Naive thymus-derived CD4-positive, alpha-beta T cell (primary cell): Measurements from ENCODE around the gene DCAKD. TPM values are rescaled to one million over a fixed set of nuclear protein-coding genes. Genes with fewer than 3 reads are reported as not detected.

Experiments
- ATAC-seq: fragments of 150-1000 bp; cut with Tn5 transposase; 2 replicates; pipeline ENCODE4 v1.10.0; 2021; ENCODE audit warnings: mild to moderate bottlenecking, moderate library complexity
- CTCF ChIA-PET: fragments of 350-600 bp; sonication (Branson Sonifier 250); formaldehyde crosslinking; loops from one replicate; lab custom pipeline; 2021; ENCODE audit warnings: antibody characterized with exemption; lab: Charles Lee
- POLR2A ChIA-PET: fragments of 350-600 bp; sonication (Branson Sonifier 250); formaldehyde crosslinking; loops from one replicate; lab custom pipeline; 2021; ENCODE audit warnings: antibody characterized with exemption, inconsistent platforms; lab: Charles Lee
- DNase-seq, 9 donors: peaks; one replicate each; pipeline versions ENCODE4 v3.0.0 to v3.0.0-alpha.2; 2020 to 2022; ENCODE audit warnings: mixed read lengths in 1 of 9
- H3K27ac ChIP-seq: one replicate; pipeline ENCODE4 v1.7.0; 2013; ENCODE audit warnings: mild to moderate bottlenecking, low read depth, low read length, moderate library complexity
- H3K27me3 ChIP-seq, 2 donors: one replicate each; pipeline ENCODE4 v1.7.0; 2013; ENCODE audit warnings: low read length in 2 of 2, mild to moderate bottlenecking in 2 of 2, moderate library complexity in 2 of 2; ENCODE audit not compliant: control insufficient read depth in 2 of 2, insufficient read depth in 2 of 2
- H3K36me3 ChIP-seq, 3 experiments: 1 replicate in 2 of 3; 2 replicates in 1 of 3; pipeline ENCODE4 v1.7.0; 2013; ENCODE audit warnings: low read length in 3 of 3, mild to moderate bottlenecking in 3 of 3, moderate library complexity in 1 of 3; ENCODE audit not compliant: insufficient read depth in 3 of 3, control insufficient read depth in 2 of 3
- H3K4me1 ChIP-seq, 2 donors: one replicate each; pipeline ENCODE4 v1.7.0; 2013; ENCODE audit warnings: low read length in 2 of 2, mild to moderate bottlenecking in 2 of 2, moderate library complexity in 1 of 2; ENCODE audit not compliant: control insufficient read depth in 2 of 2, insufficient read depth in 2 of 2
- H3K4me3 ChIP-seq: 2 replicates; pipeline ENCODE4 v1.7.0; 2013; ENCODE audit warnings: mild to moderate bottlenecking, low read length
- H3K9me3 ChIP-seq, 3 experiments: 1 replicate in 2 of 3; 2 replicates in 1 of 3; pipeline ENCODE4 v1.7.0; 2013; ENCODE audit warnings: low read length in 3 of 3; ENCODE audit not compliant: control insufficient read depth in 2 of 3
- H3K27ac Mint-ChIP-seq, 9 donors: one replicate each; pipeline ENCODE4 v1.8.0; 2020 to 2022; ENCODE audit warnings: mixed read lengths in 9 of 9, mild to moderate bottlenecking in 8 of 9, moderate library complexity in 5 of 9, inconsistent platforms in 2 of 9
- H3K27me3 Mint-ChIP-seq, 5 donors: one replicate each; pipeline ENCODE4 v1.8.0; 2021 to 2022; ENCODE audit warnings: mixed read lengths in 5 of 5, mild to moderate bottlenecking in 1 of 5
- H3K36me3 Mint-ChIP-seq, 5 donors: one replicate each; pipeline ENCODE4 v1.8.0; 2020 to 2022; ENCODE audit warnings: mixed read lengths in 5 of 5, mild to moderate bottlenecking in 3 of 5, inconsistent platforms in 1 of 5
- H3K4me1 Mint-ChIP-seq, 7 donors: one replicate each; pipeline ENCODE4 v1.8.0; 2020 to 2022; ENCODE audit warnings: mixed read lengths in 7 of 7, mild to moderate bottlenecking in 3 of 7, inconsistent platforms in 1 of 7
- H3K4me3 Mint-ChIP-seq, 10 donors: one replicate each; pipeline ENCODE4 v1.8.0; 2020 to 2022; ENCODE audit warnings: mild to moderate bottlenecking in 10 of 10, mixed read lengths in 10 of 10, moderate library complexity in 6 of 10, inconsistent platforms in 2 of 10
- H3K9me3 Mint-ChIP-seq, 11 donors: one replicate each; pipeline ENCODE4 v1.8.0; 2020 to 2022; ENCODE audit warnings: mixed read lengths in 11 of 11, mild to moderate bottlenecking in 4 of 11, inconsistent platforms in 1 of 11, moderate library complexity in 1 of 11
- intact Hi-C, 2 donors: fragments of 100-400 bp; cut with micrococcal nuclease; formaldehyde crosslinking; loops; one replicate each; pipeline ENCODE4 v1.15.1; 2023
- polyA plus RNA-seq, 2 donors: library from polyadenylated mRNA; unstranded; fragments of 300-500 nt; fragmentation: Illumina TruSeq; gene quantifications; one replicate each; pipeline ENCODE4 v1.2.3, GENCODE V29; 2021
- total RNA-seq, 6 experiments: library from RNA in 5 of 6; stranded (reverse) in 5 of 6; gene quantifications; 1 replicate in 5 of 6; 2 replicates in 1 of 6; pipeline ENCODE4 v1.2.3 and lab custom pipeline; 2021 to 2026

DCAKD gene
- total and polyA plus RNA-seq, 7 experiments from 2014 or later = 14.2 to 36.8 (median 27.6) TPM

- ChIA-PET POLR2A (interaction anchor here (1.0 kb wide), 1 partner anchor 20 kb away, joined by 4 read pairs; no protein-coding TSS in a partner anchor), CTCF (no interaction called here)
- Mint-ChIP-seq H3K9me3 (peaks cover 0 to 2% (median 0%) of the 10 kb centered on the region in 11 donors), H3K4me1 (peaks cover 12 to 35% (median 28%) of the 10 kb centered on the region in 7 donors), H3K36me3 (peaks cover 0 to 27% (median 9%) of the 10 kb centered on the region in 5 donors), H3K27ac (no peak overlapping the region), H3K4me3 (no peak overlapping the region), H3K27me3 (no peaks in the 10 kb centered on the region)
- DNase-seq = no peak
- H3K27ac ChIP-seq = no peak overlapping the region
- H3K9me3 ChIP-seq = no peaks in the 10 kb centered on the region
- H3K27me3 ChIP-seq = no peaks in the 10 kb centered on the region
- ATAC-seq = no peak
- H3K36me3 ChIP-seq = peaks cover 0 to 30% (median 4%) of the 10 kb centered on the region in 3 experiments
- intact Hi-C loops = no loop called here
- no peaks in the 10 kb centered on the region for H3K4me1 ChIP-seq
- no peak overlapping the region for H3K4me3 ChIP-seq
Measured at GRCh38 chr17:45070809-45071208, 19.4 kb upstream of the DCAKD start.

- Mint-ChIP-seq H3K4me3 (no peak overlapping the region), H3K36me3 (peaks cover 0 to 27% (median 9%) of the 10 kb centered on the region in 5 donors), H3K4me1 (peaks cover 13 to 40% (median 32%) of the 10 kb centered on the region in 7 donors), H3K9me3 (peaks cover 0 to 2% (median 0%) of the 10 kb centered on the region in 11 donors), H3K27ac (no peak overlapping the region), H3K27me3 (no peaks in the 10 kb centered on the region)
- Histone ChIP-seq H3K9me3 (no peaks in the 10 kb centered on the region), H3K36me3 (peaks cover 0 to 25% (median 4%) of the 10 kb centered on the region in 3 experiments), H3K4me3 (no peak overlapping the region), H3K4me1 (no peaks in the 10 kb centered on the region), H3K27ac (no peak overlapping the region), H3K27me3 (no peaks in the 10 kb centered on the region)
- DNase-seq (no peak), ATAC-seq (no peak)
- CTCF ChIA-PET = interaction anchor here (0.7 kb wide), 1 partner anchor 34 kb away, joined by 4 read pairs; no protein-coding TSS in a partner anchor
- POLR2A ChIA-PET = no interaction called here
- intact Hi-C loops = no loop called here
Measured at GRCh38 chr17:45070001-45070400, 18.6 kb upstream of the DCAKD start.

- intact Hi-C loops = no loop called here
- DNase-seq (no peak), ATAC-seq (no peak)
- no peaks in the 10 kb centered on the region for H3K27me3 Mint-ChIP-seq
- Histone ChIP-seq H3K4me1 (peaks cover 1 to 5% of the 10 kb centered on the region in 2 donors), H3K9me3 (no peaks in the 10 kb centered on the region), H3K27ac (no peak overlapping the region), H3K36me3 (peaks cover 0 to 14% (median 4%) of the 10 kb centered on the region in 3 experiments), H3K27me3 (no peaks in the 10 kb centered on the region), H3K4me3 (no peak overlapping the region)
- H3K27ac Mint-ChIP-seq = peak overlapping the region in 4 of 9 donors; percentile 10 to 42 (median 17)
- peak overlapping the region in 1 of 10 donors; percentile 7 for H3K4me3 Mint-ChIP-seq
- H3K36me3 Mint-ChIP-seq = peaks cover 0 to 22% (median 9%) of the 10 kb centered on the region in 5 donors
- peaks cover 0 to 2% (median 0%) of the 10 kb centered on the region in 11 donors for H3K9me3 Mint-ChIP-seq
- ChIA-PET CTCF (interaction anchor here (1.0 kb wide), 1 partner anchor 17 kb away, joined by 4 read pairs; no protein-coding TSS in a partner anchor), POLR2A (interaction anchor here (1.1 to 1.7 kb wide), 4 partner anchors 12 to 81 kb away, joined by 3 to 6 read pairs (median 4); partner anchors contain the start of genes DCAKD and HEXIM1)
- peaks cover 17 to 57% (median 38%) of the 10 kb centered on the region in 7 donors for H3K4me1 Mint-ChIP-seq
Measured at GRCh38 chr17:45067637-45068036, 16.2 kb upstream of the DCAKD start.

- no peaks in the 10 kb centered on the region for H3K27me3 ChIP-seq
- Mint-ChIP-seq H3K4me3 (peak overlapping the region in 5 of 10 donors; percentile 19 to 90 (median 58)), H3K27ac (peak overlapping the region in 3 of 9 donors; percentile 26 to 65 (median 56)), H3K36me3 (peaks cover 0 to 21% (median 5%) of the 10 kb centered on the region in 5 donors), H3K27me3 (no peaks in the 10 kb centered on the region), H3K4me1 (peaks cover 34 to 84% (median 68%) of the 10 kb centered on the region in 7 donors), H3K9me3 (peaks cover 0 to 2% (median 0%) of the 10 kb centered on the region in 11 donors)
- H3K36me3 ChIP-seq = peaks cover 0 to 7% (median 0%) of the 10 kb centered on the region in 3 experiments
- H3K4me3 ChIP-seq = no peak overlapping the region
- ChIA-PET CTCF (no interaction called here), POLR2A (interaction anchor here (1.2 to 5.0 kb wide), 2 partner anchors 9 to 13 kb away, joined by 3 to 95 read pairs; partner anchors contain the start of gene DCAKD)
- no peak for DNase-seq
- no peak for ATAC-seq
- no peaks in the 10 kb centered on the region for H3K9me3 ChIP-seq
- no peak overlapping the region for H3K27ac ChIP-seq
- intact Hi-C loops = loop anchor here in 1 of 2 donors (5.0 kb wide), 3 partner anchors 34 to 941 kb away; partner anchors contain the start of gene HDAC5
- H3K4me1 ChIP-seq = peaks cover 18 to 20% of the 10 kb centered on the region in 2 donors
Measured at GRCh38 chr17:45063198-45063597, 11.8 kb upstream of the DCAKD start.

DNA sequence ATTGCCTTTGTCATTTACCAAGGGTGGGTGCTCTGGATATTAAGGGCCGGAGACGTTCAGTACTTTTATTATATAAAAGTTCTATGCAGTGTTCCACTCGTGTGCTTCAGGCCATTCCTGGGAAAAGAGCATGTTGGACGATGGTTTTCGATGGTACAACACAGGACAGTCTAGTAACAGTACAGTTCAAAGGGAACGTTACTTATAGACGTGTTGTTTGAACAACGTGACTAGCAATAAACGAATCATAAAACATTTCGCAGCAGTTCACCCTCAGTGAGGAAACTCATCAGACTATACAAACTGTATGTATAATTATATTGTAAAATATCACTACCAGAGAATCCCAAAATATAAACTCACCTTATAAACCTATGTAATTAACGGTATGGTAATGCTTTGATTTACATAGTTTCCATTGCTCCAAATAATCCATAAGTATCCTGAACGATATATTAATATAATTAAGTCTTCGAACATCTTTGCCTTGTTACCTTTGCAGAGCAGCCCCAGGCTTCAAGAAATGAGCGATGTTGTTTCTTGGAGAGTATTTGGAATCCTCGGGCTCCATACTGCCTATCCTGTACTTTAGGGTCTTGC, 10.3 kb upstream of the DCAKD start:
- DNase-seq = no peak
- Histone ChIP-seq H3K4me3 (peak overlapping the region; percentile 97), H3K4me1 (peaks cover 18 to 20% of the 10 kb centered on the region in 2 donors), H3K27ac (peak overlapping the region; percentile 87), H3K27me3 (no peaks in the 10 kb centered on the region), H3K9me3 (no peaks in the 10 kb centered on the region), H3K36me3 (peaks cover 0 to 7% (median 0%) of the 10 kb centered on the region in 3 experiments)
- POLR2A ChIA-PET = interaction anchor here (0.6 to 5.0 kb wide), 12 partner anchors 11 to 255 kb away, joined by 3 to 95 read pairs (median 4); partner anchors contain the start of genes ACBD4, DCAKD, EFTUD2 and HEXIM2
- peak overlapping the region; percentile 80 to 100 (median 98) for H3K4me3 Mint-ChIP-seq
- intact Hi-C loops = loop anchor here (1.0 to 5.0 kb wide), 14 partner anchors 10 to 939 kb away; partner anchors contain the start of genes DCAKD (in 2 of the 2), HEXIM1 (in 2 of the 2), HEXIM2 (in 2 of the 2) and ACBD4 (in 1 of the 2)
- peak overlapping the region; percentile 88 to 99 (median 97) for H3K27ac Mint-ChIP-seq
- H3K4me1 Mint-ChIP-seq = peaks cover 26 to 71% (median 53%) of the 10 kb centered on the region in 7 donors
- CTCF ChIA-PET = interaction anchor here (1.0 to 1.8 kb wide), 3 partner anchors 27 to 278 kb away, joined by 3 to 7 read pairs (median 6); partner anchors contain the start of gene ACBD4
- ATAC-seq = no peak
- no peaks in the 10 kb centered on the region for H3K9me3 Mint-ChIP-seq
- no peaks in the 10 kb centered on the region for H3K27me3 Mint-ChIP-seq
- peaks cover 0 to 13% (median 0%) of the 10 kb centered on the region in 5 donors for H3K36me3 Mint-ChIP-seq
